ENCODE data around the gene OR5M11.
"Not testable (repeated sequence)": the region's sequence is repeated elsewhere in the genome, so short reads cannot be mapped to it uniquely, and the experiment has no call there.

Gene OR5M11

DNA sequence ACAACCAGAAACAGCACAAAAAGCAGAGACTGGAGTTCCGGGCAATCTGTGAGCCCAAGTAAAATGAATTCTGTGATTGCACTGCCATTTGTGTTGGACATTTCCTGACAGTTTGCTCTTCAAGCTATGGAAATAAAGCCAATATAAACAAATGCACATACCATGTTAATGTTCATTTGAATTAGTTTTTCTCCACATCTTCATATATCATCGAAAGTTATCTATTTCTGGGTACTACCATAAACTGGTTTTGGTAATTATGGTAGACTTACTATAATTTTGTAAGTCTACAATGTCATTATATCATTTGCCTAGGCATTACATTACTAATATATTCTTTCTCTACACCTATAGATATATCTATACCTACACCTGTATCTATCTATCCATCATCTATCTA is at the start of gene OR5M11:
OR5M11 (minus strand) TSS at position 101 of the 400 bp plus-strand sequence; CDS start at position 101, 0 bp downstream.
- in situ Hi-C loops (cut with HindIII; ENCODE audit: low pct_ligation_motif_present, low pct_unique_long_range_greater_than_20kb, low sequenced_read_pairs) = no loop called here
- DNase-seq = no peak

DNA sequence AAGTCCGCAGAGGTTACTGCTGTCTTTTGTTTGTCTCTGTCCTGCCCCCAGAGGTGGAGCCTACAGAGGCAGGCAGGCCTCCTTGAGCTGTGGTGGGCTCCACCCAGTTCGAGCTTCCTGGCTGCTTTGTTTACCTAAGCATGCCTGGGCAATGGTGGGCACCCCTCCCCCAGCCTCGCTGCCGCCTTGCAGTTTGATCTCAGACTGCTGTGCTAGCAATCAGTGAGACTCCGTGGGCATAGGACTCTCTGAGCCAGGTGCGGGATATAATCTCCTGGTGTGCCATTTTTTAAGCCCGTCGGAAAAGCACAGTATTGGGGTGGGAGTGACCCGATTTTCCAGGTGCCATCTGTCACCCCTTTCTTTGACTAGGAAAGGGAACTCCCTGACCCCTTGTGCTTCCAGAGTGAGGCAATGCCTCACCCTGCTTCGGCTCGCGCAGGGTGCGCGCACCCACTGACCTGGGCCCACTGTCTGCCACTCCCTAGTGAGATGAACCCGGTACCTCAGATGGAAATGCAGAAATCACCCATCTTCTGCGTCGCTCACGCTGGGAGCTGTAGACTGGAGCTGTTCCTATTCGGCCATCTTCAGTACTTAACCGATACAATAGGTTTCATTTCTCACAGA is 49.1 kb upstream of the OR5M11 start:
- in situ Hi-C loops (cut with HindIII; ENCODE audit: low pct_ligation_motif_present, low pct_unique_long_range_greater_than_20kb, low sequenced_read_pairs) = not testable (repeated sequence)

GRCh38 chr11:56577621-56578020 is 34.6 kb upstream of the OR5M11 start, which contains the start of gene OR5M10:
OR5M10 (minus strand) TSS chr11:56577721; CDS start chr11:56577721, 0 bp downstream.
- DNase-seq = no peak
- in situ Hi-C loops (cut with HindIII; ENCODE audit: low pct_ligation_motif_present, low pct_unique_long_range_greater_than_20kb, low sequenced_read_pairs) = no loop called here

More for the DNA sequence above, 49.1 kb upstream of the OR5M11 start:
- DNase-seq = not testable (repeated sequence)

DNA sequence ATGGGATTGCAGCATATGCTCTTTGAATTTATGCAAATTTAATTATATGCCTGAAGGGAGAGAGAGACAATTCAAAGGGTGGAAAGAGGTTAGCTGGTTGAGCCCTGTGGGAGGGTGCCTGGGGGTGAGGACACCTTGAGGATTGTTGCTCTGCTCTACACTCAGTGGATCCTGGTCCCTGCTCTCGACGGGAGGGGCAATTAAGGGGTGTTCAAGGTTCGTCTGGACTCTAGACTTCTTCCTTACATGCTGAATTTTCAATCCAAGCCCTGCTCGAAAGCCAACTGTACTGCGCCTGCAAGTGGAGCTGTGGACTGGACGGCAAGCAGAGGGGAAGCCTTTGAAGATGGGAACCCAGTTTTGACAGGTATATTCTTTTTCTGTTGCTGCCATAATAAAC is 15.5 kb upstream of the OR5M11 start:
- no peak for DNase-seq
- in situ Hi-C loops (cut with HindIII; ENCODE audit: low pct_ligation_motif_present, low pct_unique_long_range_greater_than_20kb, low sequenced_read_pairs) = no loop called here

GRCh38 chr11:56554691-56555090 is 11.6 kb upstream of the OR5M11 start:
- in situ Hi-C loops (cut with HindIII; ENCODE audit: low pct_ligation_motif_present, low pct_unique_long_range_greater_than_20kb, low sequenced_read_pairs) = not testable (repeated sequence)

GRCh38 chr11:56545531-56545930 is 2.5 kb upstream of the OR5M11 start:
- no peak for DNase-seq
- in situ Hi-C loops (cut with HindIII; ENCODE audit: low pct_ligation_motif_present, low pct_unique_long_range_greater_than_20kb, low sequenced_read_pairs) = no loop called here

More at GRCh38 chr11:56554691-56555090, 11.6 kb upstream of the OR5M11 start:
- not testable (repeated sequence) for DNase-seq

GRCh38 chr11:56543739-56544138 is 682 bp upstream of the OR5M11 start:
- in situ Hi-C loops (cut with HindIII; ENCODE audit: low pct_ligation_motif_present, low pct_unique_long_range_greater_than_20kb, low sequenced_read_pairs) = no loop called here
- no peak for DNase-seq

DNA sequence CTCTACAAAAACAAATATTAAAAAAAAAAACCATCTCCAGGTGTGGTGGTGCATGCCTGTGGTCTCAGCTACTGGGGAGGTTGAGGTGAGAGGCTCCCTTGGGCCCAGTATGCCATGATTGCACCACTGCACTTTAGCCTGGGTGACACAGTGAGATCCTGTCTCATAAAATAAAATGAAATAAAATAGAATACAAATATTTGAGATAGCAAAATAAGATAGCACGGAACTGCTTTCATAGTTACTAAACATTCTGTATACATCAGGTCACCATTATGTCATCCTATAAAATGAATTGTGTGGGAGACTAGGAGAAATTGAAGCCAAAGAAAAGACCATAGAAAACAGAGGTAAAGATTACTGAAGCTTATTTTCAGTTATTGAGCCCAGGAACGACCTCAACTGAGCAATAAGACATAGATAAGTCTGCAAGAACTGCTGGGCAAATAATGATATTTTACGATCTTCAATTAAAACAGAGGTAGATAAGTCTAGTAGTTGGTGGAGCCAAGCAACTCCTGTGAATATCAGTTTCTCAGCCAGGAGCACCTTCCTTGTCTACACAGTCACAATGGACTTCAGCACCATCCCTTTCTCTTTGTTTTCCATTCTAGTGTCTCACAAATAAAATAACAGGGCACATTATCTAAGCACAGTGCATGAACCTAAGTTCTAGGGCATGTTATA is 9.9 kb downstream of the OR5M11 start:
- in situ Hi-C loops (cut with HindIII; ENCODE audit: low pct_ligation_motif_present, low pct_unique_long_range_greater_than_20kb, low sequenced_read_pairs) = no loop called here
- DNase-seq = no peak

DNA sequence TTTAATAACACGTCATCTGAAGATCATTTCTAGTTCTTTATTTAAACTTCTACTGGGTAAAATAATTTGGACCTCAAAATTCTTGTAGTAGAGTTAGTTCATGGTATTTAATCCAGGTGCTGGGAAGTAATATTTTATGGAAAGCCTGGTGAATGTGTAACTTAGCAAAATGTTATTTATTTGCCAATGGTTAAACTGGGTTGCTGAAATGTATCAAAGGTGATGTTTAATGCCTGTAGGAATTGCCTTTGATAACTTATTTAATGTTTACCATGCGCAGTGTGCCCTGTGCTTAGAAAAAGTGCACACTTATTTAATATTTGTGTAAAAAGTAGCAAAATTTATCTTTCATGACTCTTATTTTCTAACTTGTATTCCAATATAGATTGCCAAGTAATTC is 11.2 kb downstream of the OR5M11 start:
- in situ Hi-C loops (cut with HindIII; ENCODE audit: low pct_ligation_motif_present, low pct_unique_long_range_greater_than_20kb, low sequenced_read_pairs) = no loop called here
- no peak for DNase-seq

DNA sequence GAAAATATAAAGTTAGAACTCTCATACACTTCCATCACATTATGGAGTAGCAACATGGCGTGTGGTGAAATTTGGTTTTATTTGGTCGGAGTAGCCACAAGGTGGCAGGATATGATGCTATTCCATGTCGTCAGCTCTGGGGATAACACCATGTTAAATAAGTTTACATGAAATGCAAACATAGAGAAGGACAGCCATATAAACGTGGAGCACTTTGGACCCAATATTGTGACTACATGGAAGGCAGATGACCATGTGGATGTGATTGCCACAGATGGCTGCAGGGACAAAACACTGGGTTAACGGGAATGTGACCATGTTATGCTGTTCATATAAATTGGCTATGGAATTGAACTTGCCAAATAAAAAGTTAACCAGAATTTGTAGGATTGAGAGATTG is 21.0 kb downstream of the OR5M11 start:
- DNase-seq = peak; percentile 8
- in situ Hi-C loops (cut with HindIII; ENCODE audit: low pct_ligation_motif_present, low pct_unique_long_range_greater_than_20kb, low sequenced_read_pairs) = no loop called here

DNA sequence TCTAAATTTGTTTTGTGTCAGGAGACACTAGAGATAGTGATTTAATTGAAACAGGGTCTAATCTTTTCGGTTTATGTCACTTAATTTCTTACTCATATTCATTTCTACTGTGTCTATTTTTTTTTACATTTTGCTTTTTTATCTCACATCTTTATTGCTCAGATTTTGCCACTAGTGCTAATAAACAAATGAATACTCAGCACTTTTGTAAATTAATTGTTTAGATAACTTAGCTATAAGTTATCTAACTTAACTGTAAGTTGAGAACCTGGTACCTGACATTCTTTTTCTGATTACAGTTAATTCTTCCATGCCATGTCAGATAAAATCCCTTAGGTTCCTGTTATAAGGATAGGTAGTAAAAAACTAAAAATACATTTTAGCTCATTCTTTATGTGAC is 29.8 kb downstream of the OR5M11 start:
- no peak for DNase-seq
- in situ Hi-C loops (cut with HindIII; ENCODE audit: low pct_ligation_motif_present, low pct_unique_long_range_greater_than_20kb, low sequenced_read_pairs) = no loop called here

- no peak for DNase-seq
- in situ Hi-C loops (cut with HindIII; ENCODE audit: low pct_ligation_motif_present, low pct_unique_long_range_greater_than_20kb, low sequenced_read_pairs) = no loop called here
Observed at GRCh38 chr11:56509439-56509838, 33.6 kb downstream of the OR5M11 start.

GRCh38 chr11:56497010-56497409 is 46.0 kb downstream of the OR5M11 start:
- in situ Hi-C loops (cut with HindIII; ENCODE audit: low pct_ligation_motif_present, low pct_unique_long_range_greater_than_20kb, low sequenced_read_pairs) = no loop called here
- DNase-seq = no peak

DNA sequence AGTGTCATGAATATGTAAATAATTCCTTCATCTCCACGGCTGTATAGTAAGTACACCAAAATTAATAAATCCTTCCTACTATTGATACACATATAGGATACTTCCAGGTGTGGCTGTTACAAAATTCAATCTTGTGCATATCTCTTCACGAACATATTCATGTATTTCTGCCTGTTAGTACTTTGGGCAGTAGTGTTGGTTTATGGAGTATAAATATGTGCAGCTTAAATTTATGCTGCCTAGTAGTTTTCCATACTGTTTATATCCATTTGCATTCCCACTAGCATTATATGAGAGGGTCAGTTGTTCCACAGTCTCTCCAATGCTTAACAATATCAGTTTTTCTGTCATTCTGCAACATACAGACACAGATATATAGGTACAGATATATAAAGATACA is 47.9 kb downstream of the OR5M11 start:
- in situ Hi-C loops (cut with HindIII; ENCODE audit: low pct_ligation_motif_present, low pct_unique_long_range_greater_than_20kb, low sequenced_read_pairs) = no loop called here

More for the DNA sequence above, 47.9 kb downstream of the OR5M11 start:
- DNase-seq = no peak
